LHCN-M2 (cell line): ENCODE data around the gene WDR93. TPM values are rescaled to one million over a fixed set of nuclear protein-coding genes. Genes with fewer than 3 reads are reported as not detected.
A peak's percentile ranks its signal among the peaks of the same experiment; 100 is the strongest.

Experiments used
- DNase-seq: peaks from one replicate; pipeline ENCODE4 v3.0.0-alpha.2; 2012; ENCODE audit warnings: low read depth
- total RNA-seq: library from RNA; depleted of rRNA; stranded (reverse); fragments of >200 nt; gene quantifications from 2 replicates; pipeline ENCODE4 v1.2.3, GENCODE V29; 2014

Gene WDR93
- total RNA-seq, 1 experiment from 2014 or later, result not detected

DNA sequence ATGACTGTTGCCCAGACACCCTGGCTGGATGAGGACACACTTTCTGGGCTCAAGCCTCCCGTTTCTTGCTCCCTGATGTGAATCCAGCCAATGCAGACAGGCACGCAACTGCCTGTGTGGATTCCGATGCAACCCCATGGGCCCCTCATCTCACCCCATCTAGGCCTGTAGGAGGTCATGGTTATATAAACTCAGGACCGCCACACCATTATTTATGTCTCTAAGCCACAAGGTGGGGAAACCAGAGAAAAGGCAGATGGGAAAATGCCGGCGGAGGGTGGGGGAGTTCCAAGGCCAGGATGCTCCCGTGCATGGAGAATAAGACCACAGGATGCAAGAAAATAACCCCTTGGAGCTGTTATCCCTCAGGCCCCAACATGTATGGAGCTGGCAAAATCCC lies 58.4 kb downstream of the WDR93 start:
- DNase-seq, result no peak

DNA sequence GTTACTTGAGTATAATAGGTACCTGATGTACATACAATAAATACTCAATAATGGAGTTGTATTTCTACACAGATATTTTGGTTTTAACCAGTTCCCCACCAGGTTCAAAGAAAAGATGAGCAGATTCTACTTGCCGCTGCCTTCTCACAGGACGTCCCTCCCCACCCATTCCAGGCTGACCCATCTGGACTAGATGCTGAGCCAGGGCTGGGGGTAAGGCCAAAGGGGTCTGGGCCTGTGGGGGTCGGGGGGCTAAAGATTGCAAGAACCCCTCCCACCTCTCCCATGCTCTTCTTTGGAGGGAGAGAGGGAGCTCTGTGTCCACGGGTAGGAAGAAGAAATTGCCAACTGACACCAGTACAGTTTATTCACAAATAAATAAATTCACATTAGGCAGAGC lies 58.9 kb downstream of the WDR93 start:
- DNase-seq, result no peak

DNA sequence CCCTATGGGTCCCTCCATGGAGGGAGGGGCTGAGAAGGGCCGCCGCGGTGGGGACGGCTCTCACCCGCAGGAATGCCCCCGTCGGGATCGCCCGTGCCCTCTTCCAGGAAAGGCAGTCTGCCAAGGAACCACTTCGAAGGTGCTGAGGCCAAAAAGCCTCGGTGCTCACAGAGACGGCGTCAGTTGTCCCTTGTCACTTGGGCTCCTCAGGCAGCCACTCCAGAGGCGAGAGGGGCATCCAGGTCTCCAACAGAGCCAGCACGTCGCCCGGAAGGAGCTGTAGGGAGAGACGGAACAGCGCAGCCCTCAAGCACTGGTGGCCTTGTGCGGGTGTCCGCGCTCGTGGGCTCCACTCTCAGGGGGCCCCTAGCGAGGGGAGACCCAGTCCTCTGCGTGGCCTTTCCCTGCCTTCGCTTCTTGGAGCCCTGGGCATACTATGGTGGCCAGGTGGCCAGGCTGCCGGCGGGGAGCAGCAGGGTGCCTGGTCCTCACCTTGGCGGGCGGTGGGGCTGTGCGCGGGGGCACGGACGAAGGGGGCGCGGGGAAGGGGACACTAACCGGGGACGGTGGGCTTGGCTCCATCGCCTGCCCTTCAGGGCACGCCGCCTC lies 59.4 kb downstream of the WDR93 start:
- no peak for DNase-seq

DNA sequence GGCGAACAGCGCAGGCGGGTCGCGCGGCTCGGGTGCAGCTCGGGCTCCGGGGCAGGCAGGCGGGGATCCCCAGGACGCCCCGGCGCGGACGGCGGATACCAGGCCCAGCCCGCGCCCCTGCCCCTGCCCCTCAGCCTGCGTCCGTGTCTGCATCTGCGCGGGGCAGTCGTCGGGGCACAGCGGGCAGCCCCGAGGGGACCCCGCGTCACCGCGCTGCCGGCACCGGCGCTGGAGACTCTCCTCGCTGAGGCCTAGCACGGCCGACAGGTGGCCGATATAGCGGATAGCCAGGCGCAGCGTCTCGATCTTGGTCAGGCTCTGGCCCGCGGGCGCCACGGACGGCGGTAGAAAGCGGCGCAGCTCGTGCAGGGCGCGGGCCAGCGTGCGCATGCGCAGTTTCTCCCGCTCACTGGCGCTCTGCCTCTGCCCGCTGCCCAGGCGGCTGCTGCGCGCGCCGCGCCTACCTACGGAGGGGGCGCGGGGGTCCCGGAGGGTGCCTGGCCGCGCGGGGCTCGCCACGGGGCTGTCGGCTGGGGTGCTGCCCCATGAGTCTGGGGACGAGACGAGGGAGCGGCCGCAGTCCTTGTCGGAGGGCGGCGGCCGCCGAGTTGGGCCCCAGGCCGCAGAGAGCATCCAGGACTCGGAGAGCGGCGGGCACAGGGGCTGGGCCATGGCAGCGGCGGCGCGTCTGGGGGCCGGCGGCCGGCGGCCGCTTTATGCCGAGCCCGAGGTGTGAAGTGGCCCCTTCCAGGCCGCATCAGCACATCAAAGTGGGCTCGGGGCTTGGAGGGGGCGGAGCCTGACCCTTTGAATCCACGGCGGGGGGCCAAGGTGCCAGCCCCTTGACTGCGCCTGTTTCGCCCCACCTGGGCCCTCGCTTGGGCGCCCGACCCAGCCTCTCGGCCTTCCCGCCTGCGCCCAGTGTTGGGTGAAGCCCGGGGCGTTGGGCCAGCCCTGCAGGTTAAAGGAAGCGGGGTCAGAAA lies 60.2 kb downstream of the WDR93 start, which contains the start of gene MESP1:
Gene MESP1, minus strand, starts transcription at position 690 of the 983 bp plus-strand sequence. Its CDS starts 18 bp downstream, at position 672.
- DNase-seq, result peak; percentile 86

DNA sequence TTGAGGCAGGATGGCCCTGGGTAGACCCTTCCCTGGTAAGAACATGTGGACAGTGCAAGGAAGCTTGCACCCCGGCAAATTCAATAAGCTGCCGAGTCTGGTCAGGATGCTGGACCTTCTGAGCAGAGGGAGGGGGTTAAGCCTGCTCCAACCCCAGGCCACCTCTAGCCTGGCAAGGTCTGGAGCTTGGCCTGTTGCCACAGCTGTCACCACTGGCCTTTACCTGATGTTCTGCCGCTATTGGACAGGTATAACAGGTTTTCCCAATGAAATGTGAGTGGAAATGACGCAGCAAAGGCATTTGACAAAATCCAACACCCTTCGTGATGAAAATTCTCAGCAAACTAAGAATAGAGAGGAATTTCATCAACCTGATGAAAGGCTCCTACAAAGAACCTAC lies 61.1 kb downstream of the WDR93 start:
- no peak for DNase-seq

DNA sequence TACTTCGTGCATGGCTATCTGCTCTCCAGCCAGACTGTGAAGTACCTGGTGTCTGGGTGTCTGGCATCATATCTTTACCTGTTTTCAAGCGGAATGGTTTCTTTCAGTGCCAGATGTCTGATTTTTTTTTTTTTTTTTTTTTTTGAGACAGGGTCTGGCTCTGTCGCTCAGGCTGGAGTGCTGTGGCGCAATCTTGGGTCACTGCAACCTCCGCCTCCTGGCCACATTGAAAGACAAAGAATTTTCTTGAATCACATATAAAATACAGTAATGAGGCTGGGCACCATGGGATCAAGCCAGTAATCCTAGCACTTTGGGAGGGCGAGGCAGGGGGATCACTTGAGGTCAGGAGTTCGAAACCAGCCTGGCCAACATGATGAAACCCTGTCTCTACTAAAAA lies 63.2 kb downstream of the WDR93 start:
- DNase-seq, result no peak

DNA sequence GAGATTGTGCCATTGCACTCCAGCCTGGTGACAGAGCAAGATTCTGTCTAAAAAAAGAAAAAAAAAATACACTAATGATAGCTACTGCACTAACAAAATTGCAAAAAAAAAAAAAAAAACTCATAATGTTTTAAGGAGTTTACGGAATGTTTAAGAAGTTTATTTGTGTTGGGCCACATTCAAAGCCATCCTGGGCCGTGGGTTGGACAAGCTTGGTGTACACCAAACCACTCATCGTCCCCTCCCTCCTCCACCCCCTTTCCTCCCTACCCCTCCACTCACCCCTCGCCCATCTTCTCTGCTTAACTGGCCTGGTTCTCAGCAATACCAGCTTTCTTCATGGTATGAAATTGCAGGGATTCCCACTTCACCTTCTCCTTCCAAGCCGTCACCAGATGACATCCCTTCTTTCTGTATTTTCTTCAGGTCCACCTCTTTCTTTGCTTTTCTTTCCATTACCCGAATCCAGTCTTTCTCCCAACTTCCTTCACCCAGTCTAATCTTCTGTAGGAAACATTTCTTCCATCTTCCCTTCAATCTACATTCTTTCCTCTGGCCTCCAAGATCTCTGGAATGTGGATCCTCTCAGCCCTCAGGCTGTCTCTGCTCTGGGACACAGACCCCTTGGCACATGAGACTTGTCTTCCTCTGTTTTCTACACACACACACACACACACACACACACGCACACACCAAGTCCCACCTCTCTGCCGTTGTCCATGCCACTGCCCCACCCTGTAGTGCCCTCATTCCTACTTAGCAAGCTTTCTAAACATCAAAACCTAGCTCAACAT lies 63.9 kb downstream of the WDR93 start:
- DNase-seq, result no peak

DNA sequence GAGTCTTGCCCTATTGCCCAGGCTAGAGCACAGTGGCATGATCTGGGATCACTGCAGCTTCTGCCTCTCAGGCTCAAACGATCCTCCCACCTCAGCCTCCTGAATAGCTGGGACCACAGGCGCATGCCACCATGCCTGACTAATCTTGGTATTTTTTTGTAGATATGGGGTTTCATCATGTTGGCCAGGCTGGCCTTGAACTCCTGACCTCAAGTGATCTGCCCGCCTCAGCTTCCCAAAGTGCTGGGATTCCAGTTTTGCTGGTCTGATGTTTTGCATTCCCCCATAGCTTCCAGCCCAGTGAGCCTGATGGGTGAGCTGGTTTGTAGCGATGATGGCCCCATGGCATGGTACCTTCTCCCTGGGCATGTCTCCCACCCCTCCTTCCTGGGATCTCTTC lies 65.1 kb downstream of the WDR93 start:
- no peak for DNase-seq

DNA sequence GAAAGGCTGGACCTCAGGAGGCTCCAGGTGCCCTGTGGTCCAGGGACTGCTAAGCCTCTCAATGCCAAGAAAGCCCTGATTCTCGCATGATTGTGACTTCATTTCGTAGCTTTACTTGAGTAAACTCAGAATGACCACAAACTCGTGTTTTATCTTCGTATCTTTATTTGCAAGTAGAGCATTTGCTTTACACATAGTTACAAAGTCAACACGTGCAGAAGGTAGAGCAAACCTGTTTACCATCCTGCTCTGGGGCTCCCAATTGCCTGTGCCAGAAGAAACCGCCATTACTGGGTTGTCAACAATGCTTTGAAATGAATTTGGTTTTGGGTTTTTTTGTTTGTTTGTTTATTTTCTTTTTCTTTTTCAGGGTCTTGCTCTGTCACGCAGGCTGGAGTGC lies 66.3 kb downstream of the WDR93 start:
- DNase-seq, result no peak

DNA sequence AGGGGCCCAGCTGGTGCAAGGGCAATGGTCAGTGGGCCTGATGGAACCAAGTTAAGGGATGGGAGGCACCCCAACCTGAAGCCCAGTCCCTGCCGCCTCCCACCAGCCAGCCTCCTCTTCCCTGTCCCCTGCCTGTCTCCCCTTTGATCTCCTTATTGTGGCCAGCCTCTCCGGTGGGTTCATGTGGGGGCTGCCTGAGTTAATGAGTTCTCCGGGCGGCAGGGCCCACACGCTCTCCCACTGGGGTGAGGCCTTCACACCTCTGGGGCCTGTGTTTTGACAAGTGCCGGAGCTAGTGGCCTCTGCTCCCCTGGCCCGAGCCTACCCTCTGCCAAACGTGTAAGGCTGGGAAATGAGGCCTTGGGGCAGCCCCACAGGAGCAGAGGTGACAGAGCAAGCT lies 67.7 kb downstream of the WDR93 start:
- DNase-seq, result no peak

DNA sequence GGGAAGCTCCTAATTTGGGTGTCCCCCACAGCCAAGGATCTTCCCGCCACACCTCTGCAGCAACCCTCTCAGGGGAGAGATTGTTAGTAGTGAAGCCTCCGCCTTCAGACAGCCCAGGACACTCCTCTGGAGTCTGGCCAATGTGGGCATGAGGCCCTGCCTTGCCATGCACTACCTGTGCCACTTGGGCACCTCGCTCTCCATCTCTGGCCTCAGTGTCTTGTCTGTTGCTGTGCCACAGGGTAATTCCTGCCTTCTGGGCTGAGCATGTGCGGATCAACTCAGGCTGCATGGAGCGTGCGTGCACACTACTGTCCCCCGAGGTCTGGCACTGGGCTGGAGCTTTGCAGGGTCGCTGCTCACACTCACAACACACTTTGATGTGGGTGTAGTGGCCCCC lies 68.4 kb downstream of the WDR93 start:
- DNase-seq, result no peak

DNA sequence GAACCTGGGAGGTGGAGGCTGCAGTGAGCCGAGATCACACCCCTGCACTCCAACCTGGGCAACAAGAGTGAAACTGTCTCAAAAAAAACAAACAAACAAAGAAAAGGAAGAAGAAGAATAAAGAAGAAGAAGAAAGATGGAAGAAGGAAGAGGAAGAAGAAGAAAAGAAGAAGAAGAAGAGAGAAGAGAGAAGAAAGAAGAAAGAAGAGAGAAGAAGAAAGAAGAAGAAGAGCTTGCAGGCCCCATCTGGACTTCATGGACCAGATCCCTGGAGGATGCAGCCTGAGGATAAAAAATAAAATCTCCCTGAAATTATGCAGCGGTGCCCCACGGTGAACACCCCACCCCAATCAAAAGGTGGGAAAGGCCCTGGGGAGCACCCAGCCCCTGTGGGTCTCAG lies 69.2 kb downstream of the WDR93 start:
- no peak for DNase-seq

DNA sequence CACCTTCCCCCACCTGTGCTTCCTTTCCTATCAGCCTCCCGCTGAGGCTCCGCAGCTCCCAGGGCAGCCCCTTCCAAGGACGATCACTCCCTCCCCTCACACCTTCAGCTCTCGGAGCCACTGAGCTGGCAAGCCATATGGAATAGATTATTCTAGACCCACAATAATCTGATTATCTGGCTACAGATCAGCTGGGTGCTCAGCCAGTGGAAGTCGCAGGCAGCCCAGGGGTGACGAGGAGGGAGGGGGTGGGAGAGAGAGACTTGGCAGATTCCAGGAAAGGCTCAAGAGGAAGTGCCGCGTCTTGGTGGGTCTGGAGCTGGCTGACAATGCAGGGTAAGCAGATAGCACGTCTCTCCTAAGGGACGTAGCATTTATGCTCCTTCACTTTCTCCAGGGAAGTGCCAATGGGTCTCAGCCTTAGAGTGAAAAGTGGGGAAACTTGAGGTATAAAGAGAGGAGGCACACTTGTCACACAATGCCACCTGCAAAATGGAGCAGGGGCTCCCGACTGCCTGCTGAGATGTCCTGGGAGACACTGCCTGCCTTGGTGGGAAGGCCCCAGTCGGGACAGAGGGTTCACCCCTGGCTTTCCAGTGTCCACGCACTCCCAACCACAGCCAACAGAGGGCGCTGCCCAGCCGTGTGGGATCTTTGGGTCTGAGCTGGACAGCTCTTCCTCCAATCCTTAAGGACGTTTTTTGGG lies 69.8 kb downstream of the WDR93 start:
- DNase-seq, result peak; percentile 56

DNA sequence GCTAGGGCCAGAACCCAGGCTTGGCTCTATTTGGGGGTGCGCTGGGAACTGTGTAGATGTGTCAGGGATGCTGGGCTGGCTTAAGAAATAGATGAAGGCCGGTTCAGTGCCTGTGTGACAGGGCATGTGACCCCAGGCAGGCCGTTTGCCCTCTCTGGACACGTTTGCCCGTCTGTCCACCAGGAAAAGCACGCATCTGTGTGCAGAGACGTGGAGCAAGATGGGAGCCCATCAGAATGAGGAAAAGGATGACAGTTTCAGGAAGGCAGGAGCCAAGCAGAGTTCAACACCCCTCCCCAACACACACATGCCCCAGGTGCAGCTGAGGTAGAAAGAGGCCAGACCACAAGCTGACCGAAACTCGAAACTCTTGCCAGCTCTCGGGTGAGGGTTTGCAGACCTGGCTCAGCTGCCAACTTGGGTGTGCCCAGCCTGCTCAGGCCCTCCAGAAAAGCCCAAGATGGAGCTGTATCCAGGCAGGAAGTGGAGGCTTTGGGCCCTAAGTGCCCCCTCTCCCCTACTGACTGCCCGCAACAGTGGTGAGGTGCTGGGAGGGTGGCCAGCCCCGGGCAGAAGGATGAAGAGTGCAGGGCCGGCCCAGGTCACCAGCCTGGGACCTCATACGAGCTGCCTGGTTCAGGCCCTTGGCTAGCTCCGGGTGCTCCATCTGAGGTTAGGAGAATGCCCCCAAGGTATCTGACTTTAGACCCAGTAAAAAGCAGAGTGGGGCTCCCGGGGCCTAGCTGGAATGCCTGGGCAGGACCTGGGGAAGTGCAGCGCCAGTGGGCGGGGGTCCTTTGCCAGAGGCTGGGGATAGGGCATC lies 70.6 kb downstream of the WDR93 start:
- DNase-seq, result no peak

DNA sequence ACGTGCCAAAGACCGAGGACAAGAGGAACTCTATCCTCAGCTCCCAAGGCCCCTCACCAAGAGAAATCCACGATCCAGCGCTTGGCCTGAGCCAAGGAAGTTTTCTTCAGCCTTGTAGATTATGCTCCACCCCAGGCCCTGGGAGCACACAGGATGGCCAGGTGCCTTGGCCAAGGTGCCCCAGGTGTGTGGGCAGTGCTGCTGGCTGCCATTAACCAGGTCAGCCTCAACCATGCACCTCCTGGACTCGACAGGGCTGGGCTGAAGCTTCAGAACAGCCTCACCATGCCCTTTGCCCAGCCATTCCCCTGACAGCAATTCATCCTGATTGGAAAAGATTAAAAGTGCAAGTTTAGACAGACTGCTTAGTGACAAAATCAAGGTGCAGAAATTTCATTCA lies 71.3 kb downstream of the WDR93 start:
- no peak for DNase-seq

DNA sequence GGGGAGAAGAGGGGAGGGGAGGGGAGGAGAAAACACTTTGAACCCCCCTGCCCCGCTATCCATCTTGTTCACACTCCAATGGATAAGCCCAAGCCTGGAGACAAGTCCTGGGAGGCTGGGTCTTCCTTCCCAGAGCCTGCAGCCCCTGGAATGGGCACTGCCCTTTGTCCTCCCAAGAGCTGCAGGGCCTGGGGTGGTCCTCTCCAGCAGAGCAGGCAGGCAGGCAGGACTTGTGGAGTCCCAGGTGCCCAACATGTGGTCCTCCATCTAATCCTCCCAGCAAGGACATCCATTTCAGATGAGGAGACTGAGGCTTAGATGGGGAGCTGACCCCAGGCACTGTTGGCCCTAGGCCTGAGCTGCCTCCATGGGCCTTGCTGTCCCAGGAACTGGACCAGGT lies 75.1 kb downstream of the WDR93 start:
- DNase-seq, result no peak

DNA sequence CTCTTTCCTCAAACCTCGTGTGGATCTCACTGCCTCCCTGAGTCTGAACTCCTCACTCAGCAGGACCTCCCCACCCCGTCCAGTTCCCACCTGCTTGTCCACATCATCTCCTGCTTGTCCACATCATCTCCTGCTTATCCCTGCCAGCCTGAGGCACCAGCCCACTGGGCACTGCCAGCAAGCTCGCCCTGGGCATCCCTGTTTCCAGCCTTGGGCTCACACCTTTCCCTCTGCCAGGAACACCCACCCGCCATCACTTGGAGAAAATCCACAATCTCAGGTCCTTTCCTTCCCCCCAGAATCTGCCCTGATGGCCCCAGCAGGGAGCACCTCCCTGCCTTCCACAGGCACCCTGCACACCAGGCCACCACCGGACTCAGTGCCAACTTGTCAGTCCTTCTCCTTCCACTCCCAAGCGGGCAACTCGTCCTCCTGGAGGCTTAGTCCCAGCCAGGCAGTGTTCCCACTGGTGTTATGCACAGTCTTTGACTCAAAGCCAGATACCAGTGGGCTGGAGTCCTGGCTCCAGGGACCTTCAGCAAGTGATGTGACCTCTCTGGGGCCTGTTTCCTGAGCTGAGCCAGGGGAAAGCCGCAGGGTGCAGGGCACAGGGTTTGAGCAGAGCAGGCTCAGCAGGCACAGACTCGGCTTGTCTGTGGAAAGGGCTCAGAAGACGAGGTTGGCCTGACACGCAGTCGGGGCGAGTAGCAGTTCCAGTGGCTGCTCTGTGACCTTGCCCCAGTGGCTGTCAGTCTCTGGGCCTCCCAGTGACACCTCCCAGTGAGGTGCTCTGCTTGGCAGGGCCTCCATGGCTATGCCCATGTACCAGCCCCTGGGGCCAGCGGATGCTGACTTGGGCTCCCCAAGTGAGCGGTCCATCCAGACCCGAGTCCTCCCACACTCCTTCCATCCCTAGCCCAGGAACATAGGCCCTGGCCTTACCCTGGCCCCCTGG lies 76.0 kb downstream of the WDR93 start:
- no peak for DNase-seq

DNA sequence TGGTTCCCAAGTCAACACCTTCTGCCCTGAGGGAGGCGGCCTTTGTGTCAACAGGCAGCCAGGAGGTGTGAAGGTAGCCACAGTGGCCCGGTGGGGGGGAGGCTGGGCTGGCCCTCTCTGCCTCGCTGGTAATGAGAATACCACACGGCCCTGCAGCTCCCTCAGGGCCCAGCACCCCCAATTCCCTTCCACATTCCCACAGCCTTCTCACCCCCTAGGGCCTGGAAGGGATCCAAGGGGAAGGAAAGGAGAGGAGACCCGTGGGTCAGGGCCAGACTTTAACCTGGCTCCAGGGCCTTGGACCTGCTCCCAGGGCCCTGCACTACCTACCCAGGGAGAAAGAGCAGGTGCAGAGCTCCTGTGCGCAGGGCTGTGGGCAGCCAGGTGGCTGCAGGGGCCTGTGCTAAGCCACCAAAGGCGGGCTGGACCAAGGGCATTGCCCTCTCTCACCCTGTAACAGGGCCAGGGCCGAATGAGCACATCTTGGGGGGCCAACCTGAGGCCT lies 76.9 kb downstream of the WDR93 start:
- DNase-seq, result no peak

DNA sequence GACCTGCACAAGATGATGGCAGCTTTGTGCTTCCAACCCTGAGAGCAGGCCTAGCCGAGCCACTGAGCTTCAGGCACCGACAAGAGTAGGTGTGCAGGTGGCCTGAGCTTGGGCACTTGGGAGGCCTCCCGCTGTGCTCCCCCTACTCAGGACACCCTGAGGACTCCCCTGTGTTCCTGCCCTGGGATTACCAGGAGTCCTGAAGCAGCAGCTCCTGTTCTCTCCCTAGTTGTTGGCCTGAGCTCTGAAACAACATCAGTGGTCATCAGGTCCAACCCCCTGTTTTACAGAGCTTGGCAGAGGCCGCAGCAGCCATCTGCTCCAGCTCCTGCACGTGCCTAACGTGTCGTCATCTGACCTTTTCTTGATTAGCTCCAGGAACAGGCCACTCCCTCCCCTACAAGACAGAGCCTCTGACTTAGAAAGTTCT lies 77.5 kb downstream of the WDR93 start:
- DNase-seq, result no peak
